ENCODE measurements around the gene CPD. TPM values are rescaled to one million over a fixed set of nuclear protein-coding genes. Genes with fewer than 3 reads are reported as not detected.
A peak's percentile ranks its signal among the peaks of the same experiment; 100 is the strongest.

Gene CPD
- total and polyA plus RNA-seq, 9 of the 15 experiments (the other 6 are each of a cell fraction or from before 2014, with no cell fraction given), result 4.5 to 24.4 (median 20.4) TPM

DNA sequence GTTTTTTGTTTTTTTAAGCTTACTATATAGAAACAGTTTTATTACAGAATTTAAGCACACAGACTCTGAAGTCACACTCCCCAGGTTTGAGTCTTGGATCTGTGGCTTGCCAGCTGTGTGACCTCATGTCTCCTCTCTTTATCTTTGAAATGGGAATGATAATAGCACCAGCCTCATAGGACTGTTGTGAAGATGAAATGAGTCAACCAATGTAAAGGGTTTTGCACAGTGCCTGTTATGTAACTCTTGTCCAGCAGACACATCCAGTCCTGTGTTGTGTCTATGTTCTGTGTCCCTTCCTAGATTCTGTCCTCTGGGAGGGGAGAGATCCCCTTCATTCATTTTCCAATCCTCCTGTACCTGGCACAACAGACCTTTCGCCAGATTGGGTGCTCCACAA lies 3.1 kb upstream of the CPD start (continued):
- TF ChIP-seq, protein P1, sequence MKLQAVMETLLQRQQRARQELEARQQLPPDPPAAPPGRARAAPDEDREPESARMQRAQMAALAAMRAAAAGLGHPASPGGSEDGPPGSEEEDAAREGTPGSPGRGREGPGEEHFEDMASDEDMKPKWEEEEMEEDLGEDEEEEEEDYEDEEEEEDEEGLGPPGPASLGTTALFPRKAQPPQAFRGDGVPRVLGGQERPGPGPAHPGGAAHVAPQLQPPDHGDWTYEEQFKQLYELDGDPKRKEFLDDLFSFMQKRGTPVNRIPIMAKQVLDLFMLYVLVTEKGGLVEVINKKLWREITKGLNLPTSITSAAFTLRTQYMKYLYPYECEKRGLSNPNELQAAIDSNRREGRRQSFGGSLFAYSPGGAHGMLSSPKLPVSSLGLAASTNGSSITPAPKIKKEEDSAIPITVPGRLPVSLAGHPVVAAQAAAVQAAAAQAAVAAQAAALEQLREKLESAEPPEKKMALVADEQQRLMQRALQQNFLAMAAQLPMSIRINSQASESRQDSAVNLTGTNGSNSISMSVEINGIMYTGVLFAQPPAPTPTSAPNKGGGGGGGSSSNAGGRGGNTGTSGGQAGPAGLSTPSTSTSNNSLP (IDR thresholded peaks at IDR 0.05; ENCODE audit: borderline replicate concordance, low read depth, low read length), result no peak
- TF ChIP-seq JUN (IDR thresholded peaks at IDR 0.05; ENCODE audit: borderline replicate concordance, low read depth, low read length) (0 out of 2 replicates have a peak, but pooled peaks have one; percentile 29), JUN (CRISPR knock-in tag; IDR thresholded peaks at IDR 0.05; ENCODE audit: borderline replicate concordance) (no peak), MXD1 (CRISPR knock-in tag; IDR thresholded peaks at IDR 0.05; ENCODE audit: borderline replicate concordance, poor library complexity, severe bottlenecking) (no peak), ARID1B (IDR thresholded peaks at IDR 0.05) (peak; percentile 27), OTX1 (CRISPR knock-in tag; IDR thresholded peaks at IDR 0.05) (no peak), CBX1 (IDR thresholded peaks at IDR 0.05; ENCODE audit: low read depth) (no peak), JUND (IDR thresholded peaks at IDR 0.05; ENCODE audit: borderline replicate concordance, low read depth, low read length) (peak; percentile 62), JUND (tag; IDR thresholded peaks at IDR 0.05; ENCODE audit: borderline replicate concordance, low read depth, low read length) (peak; percentile 75; the same call in 2 of the 3 replicates), ZNF133 (CRISPR knock-in tag; IDR thresholded peaks at IDR 0.05) (no peak), SMAD4 (CRISPR knock-in tag; conservative IDR thresholded peaks at IDR 0.05) (peak; percentile 87), SPI1 (IDR thresholded peaks at IDR 0.05; ENCODE audit: borderline replicate concordance, low read depth, low read length) (no peak), RCOR1 (IDR thresholded peaks at IDR 0.05; ENCODE audit: borderline replicate concordance in 1 of 2, low read depth in 2 of 2, low read length in 2 of 2) (peak in 1 of 2 experiments; percentile 25; a peak in 1 of 4 replicates), NCOR1 (IDR thresholded peaks at IDR 0.05) (peak; percentile 54), ATF4 (CRISPR knock-in tag; IDR thresholded peaks at IDR 0.05) (no peak)
